ENCODE data around the gene TBXT.

TBXT gene

GRCh38 chr6:166112580-166112979 lies 55.1 kb downstream of the TBXT start:
- DNase-seq: no peak

- DNase-seq: no peak
Measured at GRCh38 chr6:166109608-166110007, 58.0 kb downstream of the TBXT start.

Measured in NCI-H2171 (cell line).